Left lung (tissue), 10 donors: ENCODE measurements around the gene DNAJC5. TPM values are rescaled to one million over a fixed set of nuclear protein-coding genes. Genes with fewer than 3 reads are reported as not detected.
"Not testable (repeated sequence)": the region's sequence is repeated elsewhere in the genome, so short reads cannot be mapped to it uniquely, and the experiment has no call there.

Experiments
- ATAC-seq: fragments of 200-7000 bp; cut with Tn5 transposase; one replicate; pipeline ENCODE4 v1.9.1; 2020; ENCODE audit warnings: moderate library complexity
- DNase-seq, 4 donors: peaks; one replicate each; pipeline ENCODE4 v3.0.0-alpha.2; 2013 to 2020
- H3K27ac ChIP-seq, 2 donors: fragments of 200-600 bp; sonication (generic) in 1 of 2; one replicate each; pipeline versions ENCODE4 v1.5.0 to v1.8.0; 2020 to 2021
- H3K27me3 ChIP-seq, 2 donors: fragments of 200-600 bp; sonication (generic) in 1 of 2; one replicate each; pipeline versions ENCODE4 v1.5.0 to v1.8.0; 2020 to 2021
- H3K36me3 ChIP-seq, 2 donors: fragments of 200-600 bp; sonication (generic) in 1 of 2; one replicate each; pipeline versions ENCODE4 v1.5.0 to v1.8.0; 2020 to 2021
- H3K4me1 ChIP-seq, 2 donors: fragments of 200-600 bp; one replicate each; pipeline ENCODE4 v1.8.0; 2021
- H3K4me3 ChIP-seq, 2 donors: fragments of 200-600 bp; sonication (generic) in 1 of 2; one replicate each; pipeline versions ENCODE4 v1.5.0 to v1.8.0; 2020 to 2021; ENCODE audit warnings: mild to moderate bottlenecking in 1 of 2
- H3K9me3 ChIP-seq, 2 donors: fragments of 200-600 bp; sonication (generic) in 1 of 2; one replicate each; pipeline versions ENCODE4 v1.5.0 to v1.8.0; 2020 to 2021
- CTCF ChIP-seq, 2 donors: fragments of 200-600 bp; sonication (generic) in 1 of 2; IDR thresholded peaks; one replicate each; pipeline versions ENCODE4 v1.5.0 to v1.8.0; 2021; ENCODE audit warnings: antibody characterized with exemption in 2 of 2
- intact Hi-C, 2 donors: fragments of 100-400 bp; cut with DNase I; formaldehyde crosslinking; loops; one replicate each; pipeline versions ENCODE4 v1.11.2 to v1.14.2; 2022
- polyA plus RNA-seq, 6 donors: library from polyadenylated mRNA; unstranded; fragments of 120-200 nt; gene quantifications; one replicate each; pipeline ENCODE4 v1.2.1, GENCODE V29; 2013; ENCODE audit not compliant: insufficient read length in 6 of 6
- total RNA-seq, 2 donors: library from RNA; stranded (reverse); fragmentation: NEBNext Ultra II Directional; extraction: Animal tissue kit (Norgen Biotek cat#: 25700); gene quantifications; one replicate each; pipeline ENCODE4 v1.2.1, GENCODE V29; 2021
- donor health status: DM: no; HTN: yes; CAD: no.
- donor health status: DM: no; HTN: no; CAD: no.

The DNAJC5 gene
- total and polyA plus RNA-seq, 8 donors, result 17.5 to 59.5 (median 25.3) TPM

- Histone ChIP-seq H3K27me3 (no peaks in the 10 kb centered on the region), H3K36me3 (peaks cover 0 to 42% of the 10 kb centered on the region in 2 donors), H3K9me3 (no peaks in the 10 kb centered on the region), H3K4me1 (peaks cover 20 to 41% of the 10 kb centered on the region in 2 donors), H3K27ac (no peak overlapping the region), H3K4me3 (no peak overlapping the region)
- DNase-seq (peak in 1 of 4 donors; percentile 22), ATAC-seq (no peak)
- TF ChIP-seq CTCF (IDR thresholded peaks at IDR 0.05), result no peak
- intact Hi-C loops, result no loop called here
These were observed 63.5 kb downstream of the DNAJC5 start for GRCh38 chr20:63958471-63958870.

GRCh38 chr20:63958964-63959698 lies 64.2 kb downstream of the DNAJC5 start:
- DNase-seq (peak in 1 of 4 donors; percentile 61), ATAC-seq (no peak)
- TF ChIP-seq CTCF (IDR thresholded peaks at IDR 0.05), result no peak
- intact Hi-C loops, result no loop called here
- Histone ChIP-seq H3K4me1 (peaks cover 20 to 34% of the 10 kb centered on the region in 2 donors), H3K4me3 (no peak overlapping the region), H3K27ac (no peak overlapping the region), H3K36me3 (peaks cover 0 to 49% of the 10 kb centered on the region in 2 donors), H3K27me3 (no peaks in the 10 kb centered on the region), H3K9me3 (no peaks in the 10 kb centered on the region)

DNA sequence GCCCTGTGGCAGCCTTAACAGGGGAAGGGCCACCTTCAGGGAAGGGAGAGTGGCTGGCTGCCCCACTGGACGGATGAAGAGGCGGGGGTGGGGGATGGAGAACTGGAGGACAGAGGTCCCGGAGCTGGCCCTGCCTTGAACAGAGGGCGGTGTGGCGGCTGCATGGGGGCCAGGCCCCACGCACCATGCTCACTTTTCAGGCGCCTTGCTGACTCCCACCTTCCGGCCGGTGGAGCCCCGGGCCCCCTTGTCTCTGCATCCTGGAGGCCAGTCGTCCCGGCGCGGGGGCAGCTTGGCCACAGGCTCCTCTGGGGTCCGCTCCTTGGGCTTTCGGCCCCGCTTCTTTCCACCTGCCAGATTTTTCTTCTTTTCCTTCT lies 64.8 kb downstream of the DNAJC5 start:
- no peak for TF ChIP-seq CTCF (IDR thresholded peaks at IDR 0.05)
- Histone ChIP-seq H3K4me1 (peaks cover 15 to 29% of the 10 kb centered on the region in 2 donors), H3K27ac (no peak overlapping the region), H3K4me3 (no peak overlapping the region), H3K36me3 (peaks cover 0 to 53% of the 10 kb centered on the region in 2 donors), H3K9me3 (no peaks in the 10 kb centered on the region), H3K27me3 (no peaks in the 10 kb centered on the region)
- intact Hi-C loops, result no loop called here
- ATAC-seq (no peak), DNase-seq (peak in 1 of 4 donors; percentile 74)

DNA sequence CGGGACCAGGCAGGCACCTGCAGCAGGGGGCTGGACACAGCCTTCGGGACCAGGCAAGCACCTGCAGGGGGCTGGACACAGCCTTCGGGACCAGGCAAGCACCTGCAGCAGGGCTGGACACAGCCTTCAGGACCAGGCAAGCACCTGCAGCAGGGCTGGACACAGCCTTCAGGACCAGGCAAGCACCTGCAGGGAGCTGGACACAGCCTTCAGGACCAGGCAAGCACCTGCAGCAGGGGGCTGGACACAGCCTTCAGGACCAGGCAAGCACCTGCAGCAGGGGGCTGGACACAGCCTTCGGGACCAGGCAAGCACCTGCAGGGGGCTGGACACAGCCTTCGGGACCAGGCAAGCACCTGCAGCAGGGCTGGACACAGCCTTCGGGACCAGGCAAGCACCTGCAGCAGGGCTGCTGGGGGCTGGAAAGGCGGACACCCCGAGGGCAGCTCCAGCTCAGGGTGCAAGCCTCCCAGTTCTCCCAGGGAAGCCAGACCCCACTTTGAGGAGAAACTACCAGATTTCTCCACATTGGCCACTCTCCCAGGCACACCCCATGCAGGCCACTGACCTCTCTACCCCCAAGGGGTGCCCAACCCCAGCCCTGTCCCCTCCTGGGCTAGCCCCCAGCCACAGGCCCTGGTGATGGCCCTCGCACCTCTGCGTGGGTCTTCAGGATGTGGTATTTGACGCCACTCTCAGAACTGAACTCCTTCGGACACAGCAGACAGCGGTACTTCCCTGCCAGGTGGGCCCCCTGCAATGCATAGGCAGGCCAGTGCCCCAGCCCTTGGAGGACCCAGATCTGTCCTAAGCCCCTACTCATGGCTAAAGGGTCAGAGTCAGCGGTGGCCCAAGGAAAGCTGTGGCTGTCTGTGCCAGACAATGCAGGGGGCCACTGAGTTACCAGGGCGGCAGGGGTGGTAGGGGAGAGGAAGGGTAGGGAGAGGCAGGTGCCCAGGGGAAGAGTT lies 66.0 kb downstream of the DNAJC5 start:
- H3K9me3 ChIP-seq, H3K27ac ChIP-seq, H3K27me3 ChIP-seq, ATAC-seq, intact Hi-C loops, H3K4me3 ChIP-seq: not testable (repeated sequence)
- peaks cover 0 to 53% of the 10 kb centered on the region in 2 donors for H3K36me3 ChIP-seq
- DNase-seq, result peak in 1 of 4 donors; percentile 51
- H3K4me1 ChIP-seq, result peaks cover 12 to 17% of the 10 kb centered on the region in 2 donors

DNA sequence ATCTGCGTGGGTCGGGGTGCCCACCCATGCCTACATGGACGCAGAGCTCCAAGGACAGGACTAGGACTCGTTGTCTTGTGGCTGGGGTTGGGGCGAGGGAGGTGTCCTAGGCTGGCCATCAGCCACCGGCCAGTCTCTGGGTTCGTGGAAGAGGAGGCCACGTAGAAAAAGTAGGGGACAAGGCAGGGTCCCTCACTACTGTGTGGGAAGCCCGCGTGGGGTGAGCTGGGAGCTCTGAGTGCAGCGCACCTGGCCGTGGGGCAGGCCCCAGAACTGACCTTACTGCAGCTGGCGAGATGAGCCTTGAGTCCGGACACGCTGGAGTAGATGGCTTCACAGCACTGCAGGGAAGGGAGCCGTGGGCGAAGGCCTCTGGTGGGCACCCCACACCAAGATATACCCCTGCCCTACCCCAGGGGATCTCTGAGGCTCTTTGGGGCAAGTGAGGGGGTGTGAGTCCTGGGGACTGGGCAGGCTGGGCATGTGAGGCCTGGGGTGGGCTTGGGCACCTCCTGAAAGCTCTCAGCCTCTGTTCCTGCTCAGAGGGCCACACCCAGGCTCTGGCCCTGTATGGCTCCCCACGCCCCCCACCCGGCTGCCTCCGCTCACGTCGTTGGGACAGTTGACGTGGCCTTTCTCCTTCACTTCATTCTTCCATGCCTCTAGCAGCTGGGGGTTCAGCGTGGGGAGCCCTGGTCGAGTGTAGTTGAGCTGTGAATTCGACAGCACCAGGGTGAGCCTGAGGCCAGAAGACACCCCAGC lies 66.9 kb downstream of the DNAJC5 start:
- DNase-seq (peak in 1 of 4 donors; percentile 57), ATAC-seq (no peak)
- no peak overlapping the region for H3K27ac ChIP-seq
- H3K27me3 ChIP-seq, result no peaks in the 10 kb centered on the region
- H3K4me1 ChIP-seq, result peaks cover 10 to 14% of the 10 kb centered on the region in 2 donors
- no peak overlapping the region for H3K4me3 ChIP-seq
- H3K9me3 ChIP-seq, result no peaks in the 10 kb centered on the region
- H3K36me3 ChIP-seq, result peaks cover 0 to 61% of the 10 kb centered on the region in 2 donors
- no peak for TF ChIP-seq CTCF (IDR thresholded peaks at IDR 0.05)
- intact Hi-C loops, result no loop called here
